ENCODE results near the gene NOTCH1.
"Not testable (repeated sequence)": the region's sequence is repeated elsewhere in the genome, so short reads cannot be mapped to it uniquely, and the experiment has no call there.

The NOTCH1 gene

DNA sequence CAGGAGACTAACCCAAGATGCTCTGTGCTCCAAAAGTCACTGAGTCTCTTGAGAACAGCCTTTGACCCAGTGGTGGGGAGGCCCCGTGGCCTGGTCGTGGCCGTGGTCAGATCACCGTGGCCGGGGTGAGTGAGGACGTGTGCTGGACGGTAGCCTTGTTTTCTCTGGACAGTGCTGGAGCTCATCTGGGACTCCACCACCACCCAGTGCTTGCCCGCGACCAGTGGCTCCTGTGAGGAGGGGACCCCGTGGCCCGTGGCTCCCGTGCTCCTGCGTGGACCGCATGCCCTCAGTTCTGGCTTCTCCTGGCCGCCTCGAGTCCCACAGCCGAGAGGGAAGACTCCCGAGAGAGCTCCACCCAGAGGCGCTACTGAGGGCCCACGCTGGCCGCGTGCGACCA is 15.9 kb upstream of the NOTCH1 start:
- TF ChIP-seq, protein P1, sequence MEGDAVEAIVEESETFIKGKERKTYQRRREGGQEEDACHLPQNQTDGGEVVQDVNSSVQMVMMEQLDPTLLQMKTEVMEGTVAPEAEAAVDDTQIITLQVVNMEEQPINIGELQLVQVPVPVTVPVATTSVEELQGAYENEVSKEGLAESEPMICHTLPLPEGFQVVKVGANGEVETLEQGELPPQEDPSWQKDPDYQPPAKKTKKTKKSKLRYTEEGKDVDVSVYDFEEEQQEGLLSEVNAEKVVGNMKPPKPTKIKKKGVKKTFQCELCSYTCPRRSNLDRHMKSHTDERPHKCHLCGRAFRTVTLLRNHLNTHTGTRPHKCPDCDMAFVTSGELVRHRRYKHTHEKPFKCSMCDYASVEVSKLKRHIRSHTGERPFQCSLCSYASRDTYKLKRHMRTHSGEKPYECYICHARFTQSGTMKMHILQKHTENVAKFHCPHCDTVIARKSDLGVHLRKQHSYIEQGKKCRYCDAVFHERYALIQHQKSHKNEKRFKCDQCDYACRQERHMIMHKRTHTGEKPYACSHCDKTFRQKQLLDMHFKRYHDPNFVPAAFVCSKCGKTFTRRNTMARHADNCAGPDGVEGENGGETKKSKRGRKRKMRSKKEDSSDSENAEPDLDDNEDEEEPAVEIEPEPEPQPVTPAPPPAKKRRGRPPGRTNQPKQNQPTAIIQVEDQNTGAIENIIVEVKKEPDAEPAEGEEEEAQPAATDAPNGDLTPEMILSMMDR (IDR thresholded peaks at IDR 0.05; ENCODE audit: insufficient read depth, low read length, missing control alignments) = no peak
- H3K4me3 ChIP-seq (ENCODE audit: low read depth, low read length) = no peak overlapping the region
- no peak for DNase-seq (ENCODE audit: low read depth, low spot score)
- ChIA-PET POLR2A (interaction anchor here (0.5 kb wide), 1 partner anchor 165 kb away, joined by 3 read pairs; no protein-coding TSS in a partner anchor), CTCF (interaction anchor here (1.5 to 1.6 kb wide), 2 partner anchors 10 to 28 kb away, joined by 3 read pairs; no protein-coding TSS in a partner anchor)

DNA sequence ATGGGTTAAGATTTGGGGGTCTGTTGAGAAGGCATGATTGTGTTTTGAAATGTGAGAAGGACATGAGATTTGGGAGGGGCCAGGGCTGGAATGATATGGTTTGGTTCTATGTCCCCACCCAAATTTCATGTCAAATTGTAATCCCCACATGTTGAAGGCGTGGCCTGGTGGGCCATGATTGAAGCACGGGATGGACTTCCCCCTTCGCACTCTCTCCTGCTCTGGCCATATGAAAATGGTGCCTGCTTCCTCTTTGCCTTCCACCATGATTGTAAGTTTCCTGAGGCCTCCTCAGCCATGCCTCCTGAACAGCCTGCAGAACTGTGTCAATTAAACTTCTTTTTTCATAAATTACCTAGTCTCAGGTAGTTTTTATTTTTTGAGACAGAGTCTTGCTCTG is 14.7 kb upstream of the NOTCH1 start:
- H3K4me3 ChIP-seq (ENCODE audit: low read depth, low read length) = no peak overlapping the region
- ChIA-PET CTCF (no interaction called here), POLR2A (no interaction called here)
- no peak for DNase-seq (ENCODE audit: low read depth, low spot score)
- TF ChIP-seq, protein P1 (IDR thresholded peaks at IDR 0.05; ENCODE audit: insufficient read depth, low read length, missing control alignments) = no peak

DNA sequence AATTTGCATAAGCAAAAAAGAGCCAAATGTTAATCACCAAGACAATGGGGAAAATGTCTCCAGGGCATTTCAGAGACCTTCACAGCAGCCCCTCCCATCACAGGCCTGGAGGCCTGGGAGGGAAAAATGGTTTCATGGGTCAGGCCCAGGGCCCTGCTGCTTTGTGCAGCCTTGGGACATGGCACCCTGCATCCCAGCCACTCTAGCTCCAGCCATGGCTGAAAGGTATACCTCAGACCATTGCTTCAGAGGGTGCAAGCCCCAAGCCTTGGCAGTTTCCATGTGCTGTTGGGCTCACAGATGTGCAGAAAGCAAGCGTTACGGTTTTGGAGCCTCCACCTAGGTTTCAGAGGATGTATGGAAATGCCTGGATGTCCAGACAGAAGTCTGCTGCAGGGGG is 13.5 kb upstream of the NOTCH1 start:
- H3K4me3 ChIP-seq (ENCODE audit: low read depth, low read length); POLR2A ChIA-PET; DNase-seq (ENCODE audit: low read depth, low spot score): not testable (repeated sequence)
- CTCF ChIA-PET = interaction anchor here (1.1 kb wide), 1 partner anchor 9 kb away, joined by 3 read pairs; no protein-coding TSS in a partner anchor

DNA sequence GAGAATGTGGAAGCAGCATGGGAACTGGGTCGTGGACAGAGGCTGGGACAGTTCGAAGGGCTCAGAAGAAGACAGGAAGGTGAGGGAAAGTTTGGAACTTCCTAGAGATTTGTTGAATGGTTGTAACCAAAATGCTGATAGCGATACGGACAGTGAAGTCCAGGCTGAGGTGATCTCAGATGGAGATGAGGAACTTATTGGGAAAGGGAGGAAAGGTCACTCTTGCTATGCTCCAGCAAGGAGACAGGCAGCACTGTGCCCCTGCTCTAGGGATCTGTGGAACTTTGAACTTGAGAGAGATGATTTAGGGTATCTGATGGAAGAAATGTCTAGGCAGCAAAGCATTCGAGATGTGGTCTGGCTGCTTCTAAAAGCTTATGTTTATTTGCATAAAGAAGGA is 13.0 kb upstream of the NOTCH1 start:
- DNase-seq (ENCODE audit: low read depth, low spot score); POLR2A ChIA-PET; H3K4me3 ChIP-seq (ENCODE audit: low read depth, low read length): not testable (repeated sequence)
- CTCF ChIA-PET = interaction anchor here (1.1 kb wide), 1 partner anchor 10 kb away, joined by 3 read pairs; no protein-coding TSS in a partner anchor

DNA sequence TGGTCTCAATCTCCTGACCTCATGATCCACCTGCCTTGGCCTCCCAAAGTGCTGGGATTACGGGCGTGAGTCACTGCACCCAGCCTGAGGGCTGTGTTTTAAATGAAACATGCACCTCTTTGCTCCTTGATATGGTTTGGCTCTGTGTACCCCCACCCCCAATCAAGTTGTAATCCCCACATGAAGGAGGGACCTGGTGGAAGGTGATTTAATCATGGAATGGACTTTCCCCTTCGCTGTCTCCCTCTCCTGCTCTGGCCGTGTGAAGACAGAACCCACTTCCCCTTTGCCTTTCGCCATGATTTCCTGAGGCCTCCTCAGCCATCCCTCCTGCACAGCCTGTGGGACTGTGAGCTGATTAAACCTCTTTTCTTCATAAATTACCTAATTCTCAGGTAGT is 12.5 kb upstream of the NOTCH1 start:
- ChIA-PET CTCF (interaction anchor here (1.1 kb wide), 1 partner anchor 10 kb away, joined by 3 read pairs; no protein-coding TSS in a partner anchor), POLR2A (no interaction called here)
- DNase-seq (ENCODE audit: low read depth, low spot score) = no peak
- TF ChIP-seq, protein P1 (IDR thresholded peaks at IDR 0.05; ENCODE audit: insufficient read depth, low read length, missing control alignments) = no peak
- no peak overlapping the region for H3K4me3 ChIP-seq (ENCODE audit: low read depth, low read length)

DNA sequence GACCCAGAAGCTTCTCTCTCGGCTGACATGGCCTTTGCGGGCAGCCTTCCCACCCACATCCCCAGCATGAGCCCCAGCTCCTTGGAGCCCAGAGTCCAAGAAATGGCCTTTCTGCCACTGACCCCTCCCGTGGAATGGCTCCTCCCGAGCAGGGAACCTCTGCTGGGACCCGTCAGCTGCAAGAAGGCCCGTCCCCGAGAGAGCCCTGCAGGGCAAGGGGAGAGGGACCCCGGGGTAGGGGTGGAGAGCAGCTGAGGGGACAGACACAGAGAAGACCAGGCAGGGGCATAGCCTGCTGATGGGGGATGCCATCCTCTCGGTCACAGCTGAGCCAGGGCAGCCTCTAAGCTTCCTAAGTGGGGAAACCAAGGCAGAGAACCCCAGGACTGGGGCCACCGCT is 11.2 kb upstream of the NOTCH1 start:
- ChIA-PET POLR2A (no interaction called here), CTCF (interaction anchor here (1.5 to 1.6 kb wide), 2 partner anchors 69 to 73 kb away, joined by 4 to 5 read pairs; no protein-coding TSS in a partner anchor)
- TF ChIP-seq, protein P1 (IDR thresholded peaks at IDR 0.05; ENCODE audit: insufficient read depth, low read length, missing control alignments) = no peak
- no peak overlapping the region for H3K4me3 ChIP-seq (ENCODE audit: low read depth, low read length)
- DNase-seq (ENCODE audit: low read depth, low spot score) = no peak

DNA sequence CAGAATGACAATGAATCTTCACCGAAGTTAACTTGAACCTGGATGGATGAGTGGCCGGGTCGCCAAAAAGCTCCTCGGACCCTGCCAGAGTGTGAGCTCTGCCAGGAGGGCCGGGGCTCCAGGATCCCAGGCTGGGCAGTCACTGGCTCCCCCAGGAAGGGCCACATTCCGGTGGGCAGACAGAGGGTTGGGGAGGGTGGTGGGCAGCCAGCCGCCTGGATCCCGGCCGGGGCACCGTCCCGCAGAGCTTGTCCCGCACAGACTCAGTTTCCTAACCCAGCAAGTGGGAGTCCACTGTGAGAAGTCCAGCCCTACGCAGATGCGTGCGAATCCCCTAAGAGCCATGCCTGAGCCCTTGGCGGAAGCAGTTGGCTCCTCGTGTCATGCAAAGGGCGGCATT is 10.3 kb upstream of the NOTCH1 start:
- POLR2A ChIA-PET = no interaction called here
- CTCF ChIA-PET = interaction anchor here (1.5 to 1.6 kb wide), 2 partner anchors 69 to 74 kb away, joined by 4 to 5 read pairs; no protein-coding TSS in a partner anchor
- TF ChIP-seq, protein P1 (IDR thresholded peaks at IDR 0.05; ENCODE audit: insufficient read depth, low read length, missing control alignments) = no peak
- DNase-seq (ENCODE audit: low read depth, low spot score) = no peak
- H3K4me3 ChIP-seq (ENCODE audit: low read depth, low read length) = no peak overlapping the region
